Measurements from ENCODE around the gene SSC4D.

Gene SSC4D

GRCh38 chr7:76354516-76354915, 55.0 kb downstream of the SSC4D start:
- no peak for DNase-seq (ENCODE audit: low spot score)

GRCh38 chr7:76353744-76354143, 55.8 kb downstream of the SSC4D start:
- no peak for DNase-seq (ENCODE audit: low spot score)

DNA sequence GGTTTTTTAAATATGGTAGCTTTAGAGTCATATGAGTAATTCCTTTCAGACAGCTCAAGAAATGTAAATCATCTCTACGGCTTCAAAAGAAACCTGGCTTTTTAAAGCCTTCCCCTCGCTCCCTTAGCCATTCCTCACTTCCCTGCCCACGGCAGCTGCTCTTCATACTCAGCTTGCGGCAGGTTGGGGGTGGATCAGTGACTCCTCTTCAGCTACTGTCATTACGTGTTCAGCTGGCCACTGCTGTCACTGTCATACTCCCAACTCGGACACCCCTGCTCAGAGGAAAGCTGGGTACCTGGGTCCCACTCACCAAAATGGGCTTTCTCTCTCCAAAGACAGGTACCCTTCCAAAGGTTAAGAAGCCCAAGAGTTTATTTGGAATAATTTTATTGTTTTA, 57.3 kb downstream of the SSC4D start:
- no peak for DNase-seq (ENCODE audit: low spot score)

- DNase-seq (ENCODE audit: low spot score), result no peak
These were observed 58.1 kb downstream of the SSC4D start for GRCh38 chr7:76351372-76351771.

GRCh38 chr7:76349313-76349885, 60.1 kb downstream of the SSC4D start:
- DNase-seq (ENCODE audit: low spot score), result no peak

- no peak for DNase-seq (ENCODE audit: low spot score)
These were observed 61.8 kb downstream of the SSC4D start for GRCh38 chr7:76347710-76348109.

- no peak for DNase-seq (ENCODE audit: low spot score)
These were observed 62.7 kb downstream of the SSC4D start for GRCh38 chr7:76346778-76347177.

- DNase-seq (ENCODE audit: low spot score), result no peak
These were observed 63.4 kb downstream of the SSC4D start for GRCh38 chr7:76346097-76346496.

- DNase-seq (ENCODE audit: low spot score), result no peak
These were observed 65.6 kb downstream of the SSC4D start for GRCh38 chr7:76343931-76344321.

GRCh38 chr7:76343294-76343930, 66.1 kb downstream of the SSC4D start:
- no peak for DNase-seq (ENCODE audit: low spot score)

- DNase-seq (ENCODE audit: low spot score), result no peak
These were observed 67.3 kb downstream of the SSC4D start for GRCh38 chr7:76342222-76342621.

- no peak for DNase-seq (ENCODE audit: low spot score)
These were observed 68.8 kb downstream of the SSC4D start for GRCh38 chr7:76340617-76341131.

All from NAMALWA (cell line).